Body of pancreas (tissue), 4 donors: ENCODE results near the gene STK39.

ENCODE experiments used
- POLR2A ChIP-seq, 3 donors: fragments of 450-650 bp; IDR thresholded peaks; one replicate each; pipeline ENCODE4 v1.6.1; 2016; ENCODE audit warnings: antibody characterized with exemption in 3 of 3, mild to moderate bottlenecking in 2 of 3
- TF ChIP-seq, protein P1 (sequence below), 7 experiments: fragments of 450-650 bp in 4 of 7; fragments of 200-600 bp in 3 of 7; sonication (generic) in 3 of 7; IDR thresholded peaks; one replicate each; pipeline ENCODE4 v1.5.1; 2016 to 2019; ENCODE audit warnings: antibody characterized with exemption in 7 of 7

DNA sequence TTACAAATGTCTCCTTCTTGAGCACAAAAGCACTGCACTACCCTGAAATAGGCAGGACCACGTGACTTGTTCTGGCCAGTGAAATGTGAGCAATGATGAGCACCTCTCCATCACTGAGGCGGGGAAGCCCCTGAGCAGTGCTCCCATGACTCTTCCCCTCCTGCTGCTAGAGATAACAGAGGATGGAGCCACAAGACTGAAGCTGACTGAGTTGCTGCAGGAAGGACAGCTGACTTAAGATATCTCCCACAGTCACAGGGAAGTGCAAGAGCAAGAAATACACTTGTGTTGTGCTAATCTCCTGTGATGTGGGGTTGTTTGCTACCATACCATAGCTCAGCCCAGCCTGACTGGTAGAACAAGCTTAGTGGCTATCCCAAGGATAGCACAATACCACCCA lies 38.7 kb downstream of the STK39 start:
- TF ChIP-seq, protein P1, sequence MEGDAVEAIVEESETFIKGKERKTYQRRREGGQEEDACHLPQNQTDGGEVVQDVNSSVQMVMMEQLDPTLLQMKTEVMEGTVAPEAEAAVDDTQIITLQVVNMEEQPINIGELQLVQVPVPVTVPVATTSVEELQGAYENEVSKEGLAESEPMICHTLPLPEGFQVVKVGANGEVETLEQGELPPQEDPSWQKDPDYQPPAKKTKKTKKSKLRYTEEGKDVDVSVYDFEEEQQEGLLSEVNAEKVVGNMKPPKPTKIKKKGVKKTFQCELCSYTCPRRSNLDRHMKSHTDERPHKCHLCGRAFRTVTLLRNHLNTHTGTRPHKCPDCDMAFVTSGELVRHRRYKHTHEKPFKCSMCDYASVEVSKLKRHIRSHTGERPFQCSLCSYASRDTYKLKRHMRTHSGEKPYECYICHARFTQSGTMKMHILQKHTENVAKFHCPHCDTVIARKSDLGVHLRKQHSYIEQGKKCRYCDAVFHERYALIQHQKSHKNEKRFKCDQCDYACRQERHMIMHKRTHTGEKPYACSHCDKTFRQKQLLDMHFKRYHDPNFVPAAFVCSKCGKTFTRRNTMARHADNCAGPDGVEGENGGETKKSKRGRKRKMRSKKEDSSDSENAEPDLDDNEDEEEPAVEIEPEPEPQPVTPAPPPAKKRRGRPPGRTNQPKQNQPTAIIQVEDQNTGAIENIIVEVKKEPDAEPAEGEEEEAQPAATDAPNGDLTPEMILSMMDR (IDR thresholded peaks at IDR 0.05), result no peak
- no peak for TF ChIP-seq POLR2A (IDR thresholded peaks at IDR 0.05)
